HG02840 (cell line): ENCODE measurements around the gene ABI3BP.

ENCODE experiments used
- ATAC-seq: cut with Tn5 transposase; IDR thresholded peaks from one replicate; pipeline ENCODE4 v1.9.1; 2021; ENCODE audit warnings: mild to moderate bottlenecking, moderate library complexity, moderate number of reproducible peaks; ENCODE audit not compliant: unreplicated experiment, low FRiP score

Gene ABI3BP

GRCh38 chr3:100783619-100784018 is 209.6 kb downstream of the ABI3BP start:
- no peak for ATAC-seq

- ATAC-seq: no peak
These were observed 210.3 kb downstream of the ABI3BP start for GRCh38 chr3:100782906-100783305.

DNA sequence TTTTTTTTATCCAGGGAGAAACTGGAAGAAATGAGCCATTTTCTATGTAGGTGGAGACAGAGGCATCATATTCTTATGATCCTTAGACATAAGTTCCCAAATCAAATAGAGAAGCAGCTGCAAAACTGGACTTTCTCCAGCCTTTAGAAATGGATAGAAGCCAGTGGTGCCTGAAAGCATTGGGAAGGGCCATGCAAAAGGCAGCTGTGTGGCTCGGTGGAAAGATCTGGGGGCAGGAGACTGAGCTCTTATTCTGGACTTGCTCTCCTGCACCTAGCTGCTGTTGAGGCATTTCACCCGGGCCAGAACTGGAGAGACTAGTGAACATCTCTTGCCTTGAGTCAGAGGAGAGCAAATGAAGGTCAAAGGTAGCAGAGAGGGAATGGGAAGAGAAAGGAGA is 210.9 kb downstream of the ABI3BP start:
- ATAC-seq: no peak

DNA sequence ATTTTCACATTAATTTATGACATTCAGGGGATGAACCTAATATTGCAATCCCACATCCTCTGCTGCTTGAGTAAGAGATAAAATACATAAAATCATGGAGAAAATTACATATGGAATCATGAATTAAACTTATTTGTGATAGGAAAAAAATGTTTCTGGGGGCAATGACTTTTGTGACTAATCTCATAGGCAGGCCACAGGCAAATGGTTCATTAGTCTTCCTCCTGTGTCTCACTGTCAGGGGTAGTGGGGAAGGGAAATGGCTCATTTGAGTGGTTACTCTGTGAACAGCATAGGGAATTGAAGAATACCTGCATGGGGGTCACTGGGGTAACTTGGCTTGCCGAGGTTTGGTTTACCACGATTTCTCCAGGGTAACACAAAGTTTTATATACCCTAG is 211.9 kb downstream of the ABI3BP start:
- no peak for ATAC-seq

DNA sequence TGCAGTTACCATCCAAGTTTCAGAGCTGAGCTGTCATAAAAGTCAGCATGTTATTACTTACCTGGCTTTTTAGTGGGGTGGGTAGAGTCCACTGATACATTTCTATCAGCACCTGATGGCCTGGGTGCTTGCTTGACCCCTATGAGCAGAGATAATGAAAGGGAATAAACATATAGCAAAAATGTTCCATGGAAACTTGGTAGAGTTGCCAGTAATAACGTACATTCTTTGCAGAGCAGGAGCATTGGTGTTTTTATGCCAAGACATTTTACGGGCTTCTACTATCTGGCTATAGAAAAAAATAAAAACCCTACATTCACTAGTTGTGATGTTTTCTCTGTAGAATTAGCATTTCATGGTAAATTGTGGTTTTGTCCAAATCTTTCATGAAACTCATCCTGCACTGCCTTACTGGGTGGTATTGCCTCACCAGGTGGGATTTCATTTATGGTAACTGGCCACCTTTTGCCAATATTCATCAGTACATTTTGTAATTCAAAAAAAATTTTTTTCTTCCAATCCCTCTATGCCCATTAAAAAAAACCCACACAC is 213.1 kb downstream of the ABI3BP start:
- ATAC-seq: no peak

- ATAC-seq: no peak
These were observed 213.7 kb downstream of the ABI3BP start for GRCh38 chr3:100779480-100779879.

DNA sequence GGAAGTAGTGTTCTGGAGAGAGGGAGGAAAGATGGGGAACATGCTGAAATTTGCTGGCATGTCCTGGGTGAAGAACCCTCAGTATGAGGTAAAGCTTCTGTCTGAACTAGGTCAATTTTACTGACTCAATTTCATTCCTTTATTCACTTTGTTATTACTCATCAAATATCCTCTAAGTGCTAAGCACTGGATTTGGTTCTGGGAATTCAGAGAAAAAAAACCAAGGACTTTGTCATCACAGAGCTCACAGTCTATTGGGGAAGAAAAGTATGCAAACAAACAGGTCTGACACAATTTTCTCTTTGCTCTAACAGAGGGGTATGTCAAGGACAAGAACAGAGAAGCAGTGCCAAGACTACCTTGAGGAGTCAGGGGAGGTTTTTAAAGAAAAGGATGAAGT is 215.9 kb downstream of the ABI3BP start:
- ATAC-seq: no peak

- ATAC-seq: no peak
These were observed 216.5 kb downstream of the ABI3BP start for GRCh38 chr3:100776746-100777145.

DNA sequence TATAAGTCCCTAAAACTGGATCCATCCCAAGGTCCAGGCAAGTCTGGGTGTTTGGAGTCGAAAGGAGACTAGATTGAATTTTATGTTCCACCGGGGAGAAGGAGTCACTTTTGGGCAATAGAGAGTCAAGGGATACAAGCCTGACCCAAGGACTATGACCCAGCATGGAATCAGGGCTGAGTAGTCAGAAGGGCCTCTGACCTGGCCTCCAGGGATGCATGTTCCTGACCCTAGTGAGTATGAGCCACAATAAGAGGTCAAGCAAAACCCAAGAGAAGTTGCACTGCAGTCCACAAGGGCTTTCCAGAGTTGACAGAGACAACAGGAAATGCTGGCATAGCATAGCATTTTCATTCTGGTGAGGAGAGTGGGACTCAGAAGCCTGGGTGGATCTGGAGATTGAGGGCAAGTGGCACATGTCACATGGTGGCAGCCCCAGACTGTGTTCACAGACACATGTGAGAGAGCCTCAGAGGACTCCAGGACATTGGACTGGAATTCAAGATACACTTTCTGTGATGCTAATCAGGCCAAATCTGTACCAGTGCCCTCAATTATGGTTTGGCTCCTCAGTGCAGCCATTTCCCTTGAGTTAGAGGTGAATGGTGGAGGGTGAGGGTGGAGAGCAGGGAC is 217.0 kb downstream of the ABI3BP start:
- ATAC-seq: no peak

DNA sequence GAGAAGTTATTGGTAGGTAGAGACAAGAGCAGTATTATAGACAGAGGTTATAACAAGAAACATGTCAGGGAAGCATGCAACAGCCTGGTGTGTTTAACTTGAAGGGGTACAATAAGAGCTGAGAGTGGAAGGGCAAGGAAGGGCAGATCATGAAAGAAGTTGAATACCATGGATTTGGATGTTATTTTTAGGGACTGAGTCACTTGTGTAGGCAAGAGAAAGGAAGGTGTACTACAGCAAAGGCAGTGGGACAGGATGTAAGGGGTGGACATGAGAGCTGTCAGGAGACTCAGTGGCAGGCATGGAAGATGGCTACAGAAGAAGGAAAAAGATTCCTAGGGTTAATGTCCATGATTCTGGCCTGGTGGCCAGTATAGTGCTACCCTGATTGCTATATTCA is 217.6 kb downstream of the ABI3BP start:
- ATAC-seq: no peak

GRCh38 chr3:100775226-100775625 is 218.0 kb downstream of the ABI3BP start:
- no peak for ATAC-seq

- no peak for ATAC-seq
These were observed 223.5 kb downstream of the ABI3BP start for GRCh38 chr3:100769693-100770092.

DNA sequence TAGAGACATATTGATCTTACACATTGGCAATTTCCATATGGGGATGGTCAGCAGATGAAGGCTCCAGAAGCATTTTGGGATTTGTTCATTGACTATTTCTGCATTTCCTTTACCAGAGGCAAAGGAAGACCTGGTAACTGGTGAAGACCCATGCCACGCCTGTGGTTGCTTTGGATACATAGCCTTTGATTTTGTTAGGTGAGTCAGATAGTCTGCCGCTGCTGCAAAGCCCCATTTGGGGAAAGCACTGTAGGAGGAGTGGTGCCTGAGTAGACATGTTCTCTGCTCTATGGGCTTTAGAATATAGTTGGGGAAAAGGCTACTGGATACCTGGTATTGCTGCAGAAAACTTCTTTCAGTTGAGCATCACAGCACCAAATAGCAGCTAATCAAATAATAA is 227.2 kb downstream of the ABI3BP start:
- ATAC-seq: no peak

- ATAC-seq: no peak
These were observed 227.7 kb downstream of the ABI3BP start for GRCh38 chr3:100765437-100765975.

DNA sequence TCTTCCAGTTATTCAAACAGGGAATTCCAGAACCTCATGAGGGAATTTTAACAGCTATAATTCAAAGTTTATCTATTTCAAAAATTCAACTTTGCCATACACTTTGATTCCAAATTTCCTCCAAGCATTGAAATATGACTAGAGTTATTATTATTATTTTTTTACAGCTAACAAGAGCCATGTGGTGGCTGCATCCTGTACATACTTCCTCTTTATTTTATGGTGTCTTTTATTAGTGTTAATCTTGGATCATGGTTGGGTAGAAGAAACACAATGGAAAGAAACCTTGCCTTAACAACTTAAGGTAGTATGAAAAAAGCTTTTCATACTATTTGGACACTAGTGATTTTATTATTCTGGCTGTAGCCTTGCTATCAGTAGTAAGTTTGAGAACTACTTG is 231.3 kb downstream of the ABI3BP start:
- no peak for ATAC-seq

DNA sequence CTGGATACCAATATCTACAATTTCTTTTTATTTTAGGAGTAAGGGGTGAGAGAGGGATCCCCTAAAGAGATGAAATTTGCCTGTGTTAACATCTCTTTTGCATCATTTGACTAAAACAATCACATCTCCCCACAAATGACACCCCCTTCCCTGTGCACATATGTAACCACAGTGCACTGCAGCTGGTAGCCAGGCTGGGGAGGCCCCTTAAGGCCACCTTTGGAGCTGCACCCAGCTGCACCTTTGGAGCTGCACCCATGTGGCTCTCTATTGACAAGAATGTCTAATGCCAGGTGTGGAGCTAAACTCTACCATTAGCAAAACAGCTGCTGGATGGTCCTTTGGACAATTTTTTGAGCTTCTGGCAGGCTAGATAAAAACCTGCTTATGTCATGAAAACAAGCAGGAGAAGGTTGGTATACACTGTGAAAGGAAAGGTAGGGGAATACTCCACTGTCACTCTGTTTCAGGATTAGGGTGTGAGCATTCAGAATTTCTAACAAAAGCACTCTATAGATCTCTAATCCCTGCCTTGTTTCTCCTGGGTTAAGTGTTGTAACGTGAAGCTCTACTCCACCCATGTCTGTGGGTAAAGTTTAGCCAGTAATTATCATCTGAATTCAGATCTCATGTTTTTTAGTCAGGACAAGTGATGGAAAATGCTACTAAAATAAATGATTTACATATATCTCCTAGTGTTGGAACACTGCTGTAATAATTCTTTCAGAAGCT is 231.8 kb downstream of the ABI3BP start:
- no peak for ATAC-seq

- no peak for ATAC-seq
These were observed 232.8 kb downstream of the ABI3BP start for GRCh38 chr3:100760377-100760776.

- ATAC-seq: no peak
These were observed 233.3 kb downstream of the ABI3BP start for GRCh38 chr3:100759950-100760349.

- ATAC-seq: no peak
These were observed 234.1 kb downstream of the ABI3BP start for GRCh38 chr3:100759159-100759558.

GRCh38 chr3:100756441-100756840 is 236.8 kb downstream of the ABI3BP start:
- no peak for ATAC-seq

DNA sequence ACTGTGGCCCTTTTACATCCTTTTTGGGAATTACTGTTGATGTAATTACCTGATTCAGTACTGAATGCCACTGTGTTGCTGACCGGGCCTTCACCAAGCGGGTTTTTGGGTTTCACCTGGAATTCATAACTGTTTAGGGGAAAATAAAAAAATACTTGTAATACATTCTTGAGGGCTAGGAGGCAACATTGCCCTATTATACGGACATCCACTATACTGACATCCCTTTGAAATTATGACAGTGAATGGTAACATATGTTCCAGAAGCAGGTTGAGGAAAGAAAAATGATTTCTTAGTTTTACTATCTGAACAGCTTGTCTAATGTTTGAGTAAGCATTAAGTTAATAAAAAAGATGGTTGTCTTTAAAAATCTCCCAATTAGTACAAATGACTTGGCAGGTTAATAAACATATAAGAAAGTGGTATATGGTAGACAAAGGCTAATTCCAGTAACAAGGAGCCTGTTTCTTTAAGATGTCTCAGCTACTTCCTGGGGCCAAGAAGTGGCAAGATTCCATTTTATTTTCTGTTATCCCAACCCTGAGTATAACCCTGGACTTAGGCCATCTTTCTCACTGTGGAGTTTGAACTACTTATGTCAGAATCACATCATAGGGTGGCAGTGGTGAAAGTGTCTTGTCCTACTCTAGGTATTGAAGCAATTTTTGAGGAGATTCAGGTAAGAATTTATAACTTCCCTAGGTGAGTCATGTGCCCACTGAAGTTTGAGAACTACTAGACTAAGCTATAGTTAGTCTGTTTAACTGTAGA is 238.5 kb downstream of the ABI3BP start:
- ATAC-seq: no peak
